SK-N-SH (cell line): ENCODE results near the gene RNU11. TPM values are rescaled to one million over a fixed set of nuclear protein-coding genes. Genes with fewer than 3 reads are reported as not detected.

Experiments used
- CTCF ChIA-PET: fragments of 300-600, 350-600 bp; formaldehyde crosslinking; extraction: SDS; loops from one replicate; lab custom pipeline; 2021; lab: Yijun Ruan, JAX
- POLR2A ChIA-PET: fragments of 350-600 bp; sonication (Branson Sonifier 250); formaldehyde crosslinking; extraction: SDS; loops from one replicate; lab custom pipeline; 2020; ENCODE audit warnings: antibody characterized with exemption, inconsistent platforms; lab: Yijun Ruan, JAX
- DNase-seq: peaks from one replicate; pipeline ENCODE4 v3.0.0; 2012
- H2AFZ ChIP-seq: fragments of 200-600 bp; sonication (generic); 2 replicates; pipeline ENCODE4 v1.8.1; 2016; ENCODE audit warnings: antibody characterized with exemption, mild to moderate bottlenecking, low read depth
- H3F3A ChIP-seq: fragments of 200-600 bp; sonication (generic); replicated peaks from 2 replicates; pipeline ENCODE3; 2016; ENCODE audit warnings: antibody characterized with exemption, mild to moderate bottlenecking; ENCODE audit not compliant: insufficient read depth
- H3K27ac ChIP-seq, 2 experiments: fragments of 200-500 bp in 1 of 2; fragments of 200-600 bp in 1 of 2; sonication (Bioruptor generic) in 1 of 2; sonication (generic), shearing (Covaris generic) in 1 of 2; 2 replicates each; pipeline versions ENCODE4 v1.5.1 to v1.6.1; 2014 to 2016; ENCODE audit warnings: low read depth in 2 of 2, inconsistent platforms in 1 of 2, low read length in 1 of 2, mild to moderate bottlenecking in 1 of 2, mixed read lengths in 1 of 2
- H3K27me3 ChIP-seq: fragments of 200-600 bp; sonication (generic), shearing (Covaris generic); 2 replicates; pipeline ENCODE4 v1.6.1; 2016; ENCODE audit warnings: mixed run types; ENCODE audit not compliant: insufficient read depth
- H3K36me3 ChIP-seq, 2 experiments: fragments of 200-500 bp in 1 of 2; fragments of 200-600 bp in 1 of 2; sonication (Bioruptor generic) in 1 of 2; sonication (generic) in 1 of 2; replicated peaks in 1 of 2; 2 replicates each; pipeline versions ENCODE3 to v1.5.1; 2014 to 2016; ENCODE audit warnings: low read length in 1 of 2, mild to moderate bottlenecking in 1 of 2; ENCODE audit not compliant: insufficient read depth in 2 of 2, control insufficient read depth in 1 of 2
- H3K4me1 ChIP-seq, 2 experiments: fragments of 200-500 bp in 1 of 2; fragments of 200-600 bp in 1 of 2; sonication (Bioruptor generic) in 1 of 2; sonication (generic), shearing (Covaris generic) in 1 of 2; 2 replicates each; pipeline versions ENCODE4 v1.5.1 to v1.6.1; 2014 to 2016; ENCODE audit warnings: low read depth in 1 of 2, low read length in 1 of 2, mixed run types in 1 of 2; ENCODE audit not compliant: insufficient read depth in 2 of 2, control insufficient read depth in 1 of 2
- H3K4me2 ChIP-seq: fragments of 200-600 bp; sonication (generic), shearing (Covaris generic); 2 replicates; pipeline ENCODE4 v1.6.1; 2017; ENCODE audit warnings: mixed run types
- H3K4me3 ChIP-seq, 2 experiments: fragments of 200-500 bp in 1 of 2; fragments of 200-600 bp in 1 of 2; sonication (Bioruptor generic) in 1 of 2; sonication (generic), shearing (Covaris generic) in 1 of 2; 2 replicates each; pipeline versions ENCODE4 v1.5.1 to v1.8.1; 2014 to 2016; ENCODE audit warnings: low read depth in 2 of 2, inconsistent platforms in 1 of 2, low read length in 1 of 2, mild to moderate bottlenecking in 1 of 2, mixed read lengths in 1 of 2, moderate library complexity in 1 of 2
- H3K79me2 ChIP-seq: fragments of 200-600 bp; sonication (generic); 2 replicates; pipeline ENCODE4 v1.8.1; 2017; ENCODE audit warnings: mild to moderate bottlenecking; ENCODE audit not compliant: insufficient read depth
- H3K9ac ChIP-seq: fragments of 200-600 bp; sonication (generic); 2 replicates; pipeline ENCODE4 v1.6.1; 2017; ENCODE audit warnings: mixed run types
- H3K9me2 ChIP-seq: fragments of 200-600 bp; sonication (generic); 2 replicates; pipeline ENCODE4 v1.6.1; 2017; ENCODE audit warnings: mixed run types
- H3K9me3 ChIP-seq: fragments of 200-600 bp; sonication (generic); 2 replicates; pipeline ENCODE4 v1.6.1; 2017; ENCODE audit warnings: mixed run types, mild to moderate bottlenecking, moderate library complexity
- H4K20me1 ChIP-seq: fragments of 200-600 bp; sonication (generic); 2 replicates; pipeline ENCODE4 v1.6.1; 2017; ENCODE audit warnings: mild to moderate bottlenecking, mixed run types; ENCODE audit not compliant: insufficient read depth
- CHD2 ChIP-seq: fragments of 150-350 bp; IDR thresholded peaks from 2 replicates; pipeline ENCODE4 v1.6.1; 2018; ENCODE audit warnings: low read length; ENCODE audit not compliant: partially characterized antibody
- FOXJ3 ChIP-seq: sonication (generic); formaldehyde crosslinking; IDR thresholded peaks from 2 replicates; pipeline ENCODE4 v1.5.1; 2020; ENCODE audit warnings: mild to moderate bottlenecking, missing genetic modification reagents
- FOXM1 ChIP-seq: IDR thresholded peaks from 2 replicates; pipeline ENCODE4 v1.4.0; 2012; ENCODE audit warnings: low read depth, mild to moderate bottlenecking
- GABPA ChIP-seq: IDR thresholded peaks from 2 replicates; pipeline ENCODE4 v1.4.0; 2012; ENCODE audit warnings: low read depth, mild to moderate bottlenecking
- GATA2 ChIP-seq: sonication (generic); formaldehyde crosslinking; IDR thresholded peaks from 2 replicates; pipeline ENCODE4 v1.5.0; 2020; ENCODE audit warnings: mild to moderate bottlenecking, missing genetic modification reagents
- JUND ChIP-seq: IDR thresholded peaks from 2 replicates; pipeline ENCODE4 v1.4.0; 2012
- MEF2A ChIP-seq: IDR thresholded peaks from 2 replicates; pipeline ENCODE4 v1.4.0; 2012; ENCODE audit warnings: low read depth, borderline replicate concordance
- MXI1 ChIP-seq: IDR thresholded peaks from 2 replicates; pipeline ENCODE4 v1.6.1; 2012; ENCODE audit warnings: mild to moderate bottlenecking, low read depth, low read length, improper control_type of control experiment
- NRF1 ChIP-seq: IDR thresholded peaks from 2 replicates; pipeline ENCODE4 v1.6.1; 2012; ENCODE audit warnings: low read depth, mild to moderate bottlenecking, low read length
- POLR2AphosphoS5 ChIP-seq: IDR thresholded peaks from 2 replicates; pipeline ENCODE4 v1.6.1; 2012; ENCODE audit warnings: low read depth, low read length
- RAD21 ChIP-seq: IDR thresholded peaks from 2 replicates; pipeline ENCODE4 v1.6.1; 2012; ENCODE audit warnings: mild to moderate bottlenecking, low read length
- RCOR1 ChIP-seq: fragments of 150-350 bp; IDR thresholded peaks from 2 replicates; pipeline ENCODE4 v1.6.1; 2017; ENCODE audit warnings: antibody characterized with exemption, low read length
- RFX5 ChIP-seq: IDR thresholded peaks from 2 replicates; pipeline ENCODE4 v1.6.1; 2012; ENCODE audit warnings: mild to moderate bottlenecking, improper control_type of control experiment, low read length
- SIN3A ChIP-seq: IDR thresholded peaks from 2 replicates; pipeline ENCODE4 v1.6.1; 2012; ENCODE audit warnings: low read depth, mild to moderate bottlenecking, low read length, moderate library complexity, borderline replicate concordance
- SMC3 ChIP-seq: IDR thresholded peaks from 2 replicates; pipeline ENCODE4 v1.6.1; 2012; ENCODE audit warnings: low read depth, low read length, improper control_type of control experiment
- TAF1 ChIP-seq: IDR thresholded peaks from 2 replicates; pipeline ENCODE4 v1.6.1; 2012; ENCODE audit warnings: low read depth, mild to moderate bottlenecking, low read length, moderate library complexity, borderline replicate concordance
- TEAD4 ChIP-seq: IDR thresholded peaks from 2 replicates; pipeline ENCODE4 v1.4.0; 2012; ENCODE audit warnings: mild to moderate bottlenecking, borderline replicate concordance; ENCODE audit not compliant: insufficient read depth
- YY1 ChIP-seq: IDR thresholded peaks from 2 replicates; pipeline ENCODE4 v1.4.0; 2012; ENCODE audit warnings: low read depth, mild to moderate bottlenecking
- WGBS: methylation state at CpG from one replicate; pipeline ENCODE4 v1.1.6; 2017; ENCODE audit warnings: low lambda C conversion rate; 5-methylcytosine and 5-hydroxymethylcytosine counted together
- polyA plus RNA-seq, 3 experiments: library from polyadenylated mRNA; depleted of rRNA; stranded (reverse); fragments of >200 nt; gene quantifications; 2 replicates each; pipeline ENCODE4 v1.2.3, GENCODE V29; 2012
- TF ChIP-seq, protein P1 (sequence below): IDR thresholded peaks from 2 replicates; pipeline ENCODE4 v1.6.1; 2012; ENCODE audit warnings: mild to moderate bottlenecking, low read depth, low read length, moderate library complexity
- TF ChIP-seq, protein P2 (sequence below): IDR thresholded peaks from 2 replicates; pipeline ENCODE4 v1.4.0; 2012; ENCODE audit warnings: low read depth
- TF ChIP-seq, protein P3 (sequence below): IDR thresholded peaks from 2 replicates; pipeline ENCODE4; 2012

Gene RNU11
- polyA plus RNA-seq, 1 of the 3 experiments (the other 2 are of a cell fraction), result not detected

DNA sequence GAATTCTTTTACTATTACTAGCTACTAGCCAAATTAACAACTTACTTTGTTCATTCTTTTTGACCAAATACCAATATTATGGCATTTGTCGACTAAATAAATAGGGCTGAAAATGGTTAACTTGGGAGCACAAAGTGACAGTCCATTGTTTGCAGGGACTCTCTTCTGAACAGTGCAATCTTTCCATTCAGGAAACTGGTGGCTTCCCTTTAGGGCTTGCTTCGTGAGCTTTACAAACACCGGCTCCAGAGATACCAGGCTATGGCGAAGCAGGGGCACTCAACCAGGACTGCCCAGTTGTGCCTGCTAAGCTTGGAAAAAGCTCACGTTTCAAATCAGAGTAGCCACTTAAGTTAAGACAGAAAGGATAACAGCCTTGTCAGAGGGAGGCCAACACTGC, 44.0 kb upstream of the RNU11 start:
- no peaks in the 10 kb centered on the region for H3K79me2 ChIP-seq
- H3K9me2 ChIP-seq, result no peaks in the 10 kb centered on the region
- TF ChIP-seq RAD21 (no peak), RCOR1 (no peak), GATA2 (CRISPR knock-in tag) (no peak), FOXM1 (no peak), FOXJ3 (no peak)
- TF ChIP-seq, protein P1, sequence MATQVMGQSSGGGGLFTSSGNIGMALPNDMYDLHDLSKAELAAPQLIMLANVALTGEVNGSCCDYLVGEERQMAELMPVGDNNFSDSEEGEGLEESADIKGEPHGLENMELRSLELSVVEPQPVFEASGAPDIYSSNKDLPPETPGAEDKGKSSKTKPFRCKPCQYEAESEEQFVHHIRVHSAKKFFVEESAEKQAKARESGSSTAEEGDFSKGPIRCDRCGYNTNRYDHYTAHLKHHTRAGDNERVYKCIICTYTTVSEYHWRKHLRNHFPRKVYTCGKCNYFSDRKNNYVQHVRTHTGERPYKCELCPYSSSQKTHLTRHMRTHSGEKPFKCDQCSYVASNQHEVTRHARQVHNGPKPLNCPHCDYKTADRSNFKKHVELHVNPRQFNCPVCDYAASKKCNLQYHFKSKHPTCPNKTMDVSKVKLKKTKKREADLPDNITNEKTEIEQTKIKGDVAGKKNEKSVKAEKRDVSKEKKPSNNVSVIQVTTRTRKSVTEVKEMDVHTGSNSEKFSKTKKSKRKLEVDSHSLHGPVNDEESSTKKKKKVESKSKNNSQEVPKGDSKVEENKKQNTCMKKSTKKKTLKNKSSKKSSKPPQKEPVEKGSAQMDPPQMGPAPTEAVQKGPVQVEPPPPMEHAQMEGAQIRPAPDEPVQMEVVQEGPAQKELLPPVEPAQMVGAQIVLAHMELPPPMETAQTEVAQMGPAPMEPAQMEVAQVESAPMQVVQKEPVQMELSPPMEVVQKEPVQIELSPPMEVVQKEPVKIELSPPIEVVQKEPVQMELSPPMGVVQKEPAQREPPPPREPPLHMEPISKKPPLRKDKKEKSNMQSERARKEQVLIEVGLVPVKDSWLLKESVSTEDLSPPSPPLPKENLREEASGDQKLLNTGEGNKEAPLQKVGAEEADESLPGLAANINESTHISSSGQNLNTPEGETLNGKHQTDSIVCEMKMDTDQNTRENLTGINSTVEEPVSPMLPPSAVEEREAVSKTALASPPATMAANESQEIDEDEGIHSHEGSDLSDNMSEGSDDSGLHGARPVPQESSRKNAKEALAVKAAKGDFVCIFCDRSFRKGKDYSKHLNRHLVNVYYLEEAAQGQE, result no peak
- TF ChIP-seq, protein P2, sequence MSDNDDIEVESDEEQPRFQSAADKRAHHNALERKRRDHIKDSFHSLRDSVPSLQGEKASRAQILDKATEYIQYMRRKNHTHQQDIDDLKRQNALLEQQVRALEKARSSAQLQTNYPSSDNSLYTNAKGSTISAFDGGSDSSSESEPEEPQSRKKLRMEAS, result no peak
- no peaks in the 10 kb centered on the region for H3K9me3 ChIP-seq
- no peak for DNase-seq
- CTCF ChIA-PET, result interaction anchor here (0.7 to 6.4 kb wide), 11 partner anchors 19 to 356 kb away, joined by 3 to 48 read pairs (median 5); no protein-coding TSS in a partner anchor
- no peak overlapping the region for H3K4me2 ChIP-seq
- no peak overlapping the region for H2AFZ ChIP-seq
- POLR2A ChIA-PET, result interaction anchor here (1.0 to 1.1 kb wide), 2 partner anchors 23 to 43 kb away, joined by 3 to 4 read pairs; no protein-coding TSS in a partner anchor
- H3K9ac ChIP-seq, result no peak overlapping the region
- no peak overlapping the region for H3K27ac ChIP-seq
- H3K4me1 ChIP-seq, result peaks cover 0 to 9% of the 10 kb centered on the region in 2 experiments; a peak in 3 of 4 replicates
- no peak overlapping the region for H3K4me3 ChIP-seq
- 88% methylated on average over 5 of the region's 5 CpGs for WGBS
- H3K36me3 ChIP-seq, result peaks cover 9 to 20% of the 10 kb centered on the region in 2 experiments
- peaks cover 32% of the 10 kb centered on the region for H3F3A ChIP-seq
- peaks cover 4% of the 10 kb centered on the region; the same call in 1 of the 2 replicates for H4K20me1 ChIP-seq
- no peaks in the 10 kb centered on the region for H3K27me3 ChIP-seq

DNA sequence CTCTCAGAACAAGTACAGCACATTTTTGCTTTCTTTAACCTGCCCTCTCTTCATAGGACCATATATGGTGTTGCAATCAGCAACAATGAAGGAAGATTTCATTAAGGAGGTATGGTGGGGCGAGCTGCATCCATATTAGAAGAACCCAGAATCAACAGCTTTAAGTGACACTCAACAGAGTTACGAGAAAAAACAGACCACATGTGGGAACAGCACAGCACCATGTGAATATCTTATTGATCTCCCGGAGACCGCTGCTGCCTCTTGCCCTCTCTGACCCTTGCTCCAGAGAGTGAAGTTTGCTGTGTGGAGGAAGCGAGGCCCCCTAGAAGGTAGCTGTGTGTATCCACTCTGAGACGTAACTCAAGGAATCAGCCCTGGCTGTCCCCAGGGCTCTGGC, 43.4 kb upstream of the RNU11 start:
- 94% methylated on average over 6 of the region's 6 CpGs for WGBS
- no peaks in the 10 kb centered on the region for H3K9me3 ChIP-seq
- ChIA-PET POLR2A (interaction anchor here (1.0 kb wide), 1 partner anchor 23 kb away, joined by 4 read pairs; no protein-coding TSS in a partner anchor), CTCF (interaction anchor here (0.7 to 6.4 kb wide), 9 partner anchors 19 to 357 kb away, joined by 3 to 48 read pairs (median 5); no protein-coding TSS in a partner anchor)
- H3K36me3 ChIP-seq, result peaks cover 9 to 20% of the 10 kb centered on the region in 2 experiments
- no peak overlapping the region for H2AFZ ChIP-seq
- no peaks in the 10 kb centered on the region for H3K9me2 ChIP-seq
- H3F3A ChIP-seq, result peaks cover 32% of the 10 kb centered on the region
- no peak overlapping the region for H3K4me2 ChIP-seq
- no peaks in the 10 kb centered on the region for H3K27me3 ChIP-seq
- DNase-seq, result no peak
- H3K4me1 ChIP-seq, result peaks cover 0 to 9% of the 10 kb centered on the region in 2 experiments; a peak in 3 of 4 replicates
- no peak overlapping the region for H3K27ac ChIP-seq
- H3K4me3 ChIP-seq, result no peak overlapping the region
- peaks cover 4% of the 10 kb centered on the region; the same call in 1 of the 2 replicates for H4K20me1 ChIP-seq
- no peaks in the 10 kb centered on the region for H3K79me2 ChIP-seq
- no peak overlapping the region for H3K9ac ChIP-seq
- TF ChIP-seq SMC3 (no peak), NRF1 (no peak), CHD2 (no peak), TAF1 (no peak), JUND (no peak), GABPA (no peak), POLR2AphosphoS5 (no peak), MEF2A (no peak), MXI1 (no peak), FOXM1 (no peak), SIN3A (no peak), YY1 (no peak), RFX5 (no peak), TEAD4 (no peak), FOXJ3 (no peak)
- TF ChIP-seq, protein P3, sequence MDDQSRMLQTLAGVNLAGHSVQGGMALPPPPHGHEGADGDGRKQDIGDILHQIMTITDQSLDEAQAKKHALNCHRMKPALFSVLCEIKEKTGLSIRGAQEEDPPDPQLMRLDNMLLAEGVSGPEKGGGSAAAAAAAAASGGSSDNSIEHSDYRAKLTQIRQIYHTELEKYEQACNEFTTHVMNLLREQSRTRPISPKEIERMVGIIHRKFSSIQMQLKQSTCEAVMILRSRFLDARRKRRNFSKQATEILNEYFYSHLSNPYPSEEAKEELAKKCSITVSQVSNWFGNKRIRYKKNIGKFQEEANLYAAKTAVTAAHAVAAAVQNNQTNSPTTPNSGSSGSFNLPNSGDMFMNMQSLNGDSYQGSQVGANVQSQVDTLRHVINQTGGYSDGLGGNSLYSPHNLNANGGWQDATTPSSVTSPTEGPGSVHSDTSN, result no peak
